ENCODE data around the gene FADD.

- TF ChIP-seq POLR2A (IDR thresholded peaks at IDR 0.05): no peak
- TF ChIP-seq POLR2AphosphoS5 (IDR thresholded peaks at IDR 0.05): no peak
Measured at GRCh38 chr11:70173018-70173417, 30.1 kb upstream of the FADD start.
